Measurements from ENCODE around the gene SRPRA.
"Not testable (repeated sequence)": the region's sequence is repeated elsewhere in the genome, so short reads cannot be mapped to it uniquely, and the experiment has no call there.

Gene SRPRA

DNA sequence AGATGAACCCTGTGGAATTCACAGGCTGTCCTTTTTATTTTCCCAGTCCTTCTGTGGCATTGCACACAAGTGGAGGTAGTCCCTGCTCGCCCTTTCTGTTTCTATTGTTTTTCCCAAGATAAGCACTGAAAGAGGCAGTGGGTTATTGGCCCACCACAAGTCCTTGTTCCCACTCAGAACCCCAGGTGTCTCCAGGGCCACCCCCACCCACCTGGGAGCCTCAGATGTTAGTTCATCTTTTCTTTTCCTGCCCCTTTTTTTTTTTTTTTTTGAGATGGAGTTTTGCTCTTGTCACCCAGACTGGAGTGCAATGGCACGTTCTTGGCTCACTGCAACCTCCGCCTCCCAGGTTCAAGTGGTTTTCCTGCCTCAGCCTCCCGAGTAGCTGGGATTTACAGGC, 40.1 kb upstream of the SRPRA start:
- not testable (repeated sequence) for H3K27me3 ChIP-seq (replicated peaks; ENCODE audit: control insufficient read depth, insufficient read depth, low read length, poor library complexity, severe bottlenecking); H3K4me1 ChIP-seq (ENCODE audit: control insufficient read depth, insufficient read depth, low read length, poor library complexity, severe bottlenecking); H3K27ac ChIP-seq (ENCODE audit: insufficient read depth, low read length, poor library complexity, severe bottlenecking); DNase-seq; H3K9me3 ChIP-seq (ENCODE audit: control insufficient read depth, low read length); H3K4me3 ChIP-seq (ENCODE audit: insufficient read depth, low read depth, low read length, poor library complexity, severe bottlenecking)
- peaks cover 15% of the 10 kb centered on the region for H3K36me3 ChIP-seq (ENCODE audit: control insufficient read depth, insufficient read depth, low read length)

DNA sequence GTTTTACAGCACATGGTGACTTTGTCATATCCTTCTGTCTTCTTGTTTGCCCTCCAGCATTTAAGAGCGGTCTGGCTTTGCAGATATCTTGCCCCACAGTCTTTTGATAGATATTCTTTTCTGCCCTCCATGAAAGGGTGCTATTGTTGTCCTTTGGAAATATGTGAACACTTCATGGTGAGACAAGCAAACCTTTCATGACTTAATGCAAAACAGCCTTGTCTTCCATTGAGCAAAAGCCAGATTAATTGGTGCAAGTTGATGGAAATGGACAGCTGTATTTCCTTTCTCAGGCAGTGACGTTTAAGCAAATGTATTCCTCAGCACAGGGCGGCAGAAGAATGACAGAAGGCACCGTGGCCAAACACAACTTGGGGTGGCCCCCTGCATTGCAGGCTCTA, 39.6 kb upstream of the SRPRA start:
- H3K27me3 ChIP-seq (replicated peaks; ENCODE audit: control insufficient read depth, insufficient read depth, low read length, poor library complexity, severe bottlenecking) = no peaks in the 10 kb centered on the region
- DNase-seq = no peak
- peaks cover 5% of the 10 kb centered on the region for H3K4me1 ChIP-seq (ENCODE audit: control insufficient read depth, insufficient read depth, low read length, poor library complexity, severe bottlenecking)
- no peaks in the 10 kb centered on the region for H3K9me3 ChIP-seq (ENCODE audit: control insufficient read depth, low read length)
- no peak overlapping the region for H3K27ac ChIP-seq (ENCODE audit: insufficient read depth, low read length, poor library complexity, severe bottlenecking)
- no peak overlapping the region for H3K4me3 ChIP-seq (ENCODE audit: insufficient read depth, low read depth, low read length, poor library complexity, severe bottlenecking)
- peaks cover 15% of the 10 kb centered on the region for H3K36me3 ChIP-seq (ENCODE audit: control insufficient read depth, insufficient read depth, low read length)

DNA sequence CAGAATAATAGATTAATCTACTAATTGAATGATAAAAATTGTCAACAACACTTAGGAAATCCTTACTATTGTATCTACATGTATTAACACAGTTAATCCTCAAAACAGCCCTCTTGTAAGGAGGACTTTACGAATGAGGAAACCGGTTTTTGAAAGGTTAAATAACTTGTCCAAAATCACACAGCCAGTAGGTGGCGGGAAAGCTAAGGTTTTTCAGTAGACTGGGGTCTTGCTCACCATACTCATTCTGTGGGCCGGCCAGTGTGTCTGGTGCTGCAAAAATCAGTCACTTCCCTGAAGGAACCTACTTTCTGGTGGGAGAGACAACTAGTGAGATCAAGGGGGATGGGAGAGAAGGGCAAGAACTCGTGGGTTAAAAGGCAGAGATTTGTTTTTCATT, 39.0 kb upstream of the SRPRA start:
- no peaks in the 10 kb centered on the region for H3K27me3 ChIP-seq (replicated peaks; ENCODE audit: control insufficient read depth, insufficient read depth, low read length, poor library complexity, severe bottlenecking)
- no peak overlapping the region for H3K27ac ChIP-seq (ENCODE audit: insufficient read depth, low read length, poor library complexity, severe bottlenecking)
- H3K9me3 ChIP-seq (ENCODE audit: control insufficient read depth, low read length) = no peaks in the 10 kb centered on the region
- DNase-seq = no peak
- no peak overlapping the region for H3K4me3 ChIP-seq (ENCODE audit: insufficient read depth, low read depth, low read length, poor library complexity, severe bottlenecking)
- peaks cover 5% of the 10 kb centered on the region for H3K4me1 ChIP-seq (ENCODE audit: control insufficient read depth, insufficient read depth, low read length, poor library complexity, severe bottlenecking)
- H3K36me3 ChIP-seq (ENCODE audit: control insufficient read depth, insufficient read depth, low read length) = peaks cover 14% of the 10 kb centered on the region

DNA sequence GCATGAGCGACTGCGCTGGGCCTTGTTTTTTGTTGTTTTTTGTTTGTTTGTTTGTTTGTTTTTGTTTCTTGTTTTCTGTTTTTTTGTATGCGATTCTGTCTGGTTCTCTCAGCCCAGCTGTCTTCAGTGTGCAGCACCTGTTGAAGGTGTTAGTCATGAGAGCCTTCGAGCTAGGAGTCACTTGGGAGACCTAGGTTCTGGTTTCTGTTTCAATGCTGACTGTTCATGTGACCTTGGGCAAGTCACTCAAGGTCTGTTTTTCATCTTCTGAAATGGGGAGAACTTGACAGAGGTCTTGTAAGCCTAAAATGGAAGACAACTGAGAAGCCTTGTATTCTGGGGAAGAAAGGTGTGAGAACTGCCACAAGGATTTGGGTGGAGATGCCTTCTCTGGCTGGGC, 37.0 kb upstream of the SRPRA start:
- Histone ChIP-seq H3K4me1 (ENCODE audit: control insufficient read depth, insufficient read depth, low read length, poor library complexity, severe bottlenecking) (peaks cover 5% of the 10 kb centered on the region), H3K27me3 (replicated peaks; ENCODE audit: control insufficient read depth, insufficient read depth, low read length, poor library complexity, severe bottlenecking) (no peaks in the 10 kb centered on the region), H3K4me3 (ENCODE audit: insufficient read depth, low read depth, low read length, poor library complexity, severe bottlenecking) (no peak overlapping the region), H3K27ac (ENCODE audit: insufficient read depth, low read length, poor library complexity, severe bottlenecking) (no peak overlapping the region), H3K9me3 (ENCODE audit: control insufficient read depth, low read length) (no peaks in the 10 kb centered on the region), H3K36me3 (ENCODE audit: control insufficient read depth, insufficient read depth, low read length) (peaks cover 6% of the 10 kb centered on the region)
- no peak for DNase-seq

DNA sequence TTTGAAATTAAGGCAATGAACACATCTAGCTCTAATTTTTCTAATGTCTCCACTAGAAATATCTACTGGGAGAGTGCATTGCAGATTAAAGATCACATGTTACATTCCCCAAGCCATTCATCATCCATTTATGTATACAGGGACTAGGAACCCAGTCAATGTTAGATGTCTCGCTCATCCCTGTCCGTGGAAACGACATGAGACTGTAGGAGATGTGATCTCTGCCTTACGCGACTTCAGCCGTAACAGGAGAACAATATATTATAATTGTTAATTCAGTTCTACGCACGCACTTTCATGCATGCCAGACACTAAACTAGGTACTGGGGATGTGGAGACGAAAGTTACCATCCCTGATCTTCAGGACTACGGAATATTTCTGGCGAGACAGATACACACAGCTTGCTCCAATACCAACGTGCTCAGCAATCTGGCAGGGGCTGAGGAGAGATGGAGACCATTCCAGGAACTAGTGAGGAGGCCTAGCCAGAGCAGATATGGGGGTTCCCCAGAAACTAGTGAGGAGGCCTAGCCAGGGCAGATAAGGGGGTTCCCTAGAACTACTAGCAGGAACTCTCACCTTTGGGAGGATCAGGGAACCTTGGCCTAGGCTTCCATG, 35.9 kb upstream of the SRPRA start:
- no peak for DNase-seq
- H3K27me3 ChIP-seq (replicated peaks; ENCODE audit: control insufficient read depth, insufficient read depth, low read length, poor library complexity, severe bottlenecking) = no peaks in the 10 kb centered on the region

DNA sequence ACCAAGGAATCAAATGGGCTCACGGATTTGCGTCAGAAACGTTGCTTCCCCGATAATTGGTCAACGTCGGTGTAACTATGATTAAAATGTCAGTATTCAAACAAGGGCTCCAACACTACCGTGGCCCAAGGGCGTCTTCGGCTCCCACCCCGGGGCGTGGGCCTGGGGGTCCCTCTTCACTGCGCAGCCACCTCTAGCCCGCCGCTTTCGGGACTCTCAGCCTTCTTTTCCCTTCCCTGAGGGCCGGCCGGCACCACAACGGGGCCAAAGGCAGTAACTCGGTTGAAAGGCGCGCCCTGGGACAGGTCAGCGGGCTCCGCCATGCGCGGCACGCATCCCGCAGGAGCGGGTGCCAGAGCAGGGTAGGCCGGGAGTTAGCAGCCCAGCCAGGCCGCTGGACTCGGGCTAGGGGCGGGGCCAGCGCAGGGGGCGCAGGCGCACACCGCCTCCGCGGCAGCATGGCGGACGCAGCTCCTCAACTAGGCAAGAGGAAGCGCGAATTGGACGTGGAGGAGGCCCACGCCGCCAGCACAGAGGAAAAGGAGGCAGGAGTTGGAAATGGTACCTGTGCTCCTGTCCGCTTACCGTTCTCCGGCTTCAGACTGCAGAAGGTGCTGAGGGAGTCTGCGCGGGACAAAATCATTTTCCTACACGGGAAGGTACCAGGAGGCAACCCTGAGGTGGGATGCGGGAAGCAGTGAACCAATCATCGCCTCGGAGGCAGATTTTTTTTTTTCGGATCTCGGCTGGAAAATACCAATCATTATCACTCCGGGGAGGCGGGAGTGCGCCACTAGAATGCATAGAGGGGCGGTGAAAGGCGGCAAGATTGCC, 35.1 kb upstream of the SRPRA start, which contains the start of gene DCPS:
DCPS (plus strand) TSS at position 438 of the 834 bp plus-strand sequence; CDS start at position 459, 21 bp downstream.
- H3K4me3 ChIP-seq (ENCODE audit: insufficient read depth, low read depth, low read length, poor library complexity, severe bottlenecking) = peak within 1 kb of the TSS; percentile 94
- H3K27ac ChIP-seq (ENCODE audit: insufficient read depth, low read length, poor library complexity, severe bottlenecking) = peak within 1 kb of the TSS; percentile 93
- H3K9me3 ChIP-seq (ENCODE audit: control insufficient read depth, low read length) = no peaks in the 10 kb centered on the region
- H3K27me3 ChIP-seq (replicated peaks; ENCODE audit: control insufficient read depth, insufficient read depth, low read length, poor library complexity, severe bottlenecking) = no peaks in the 10 kb centered on the region
- H3K4me1 ChIP-seq (ENCODE audit: control insufficient read depth, insufficient read depth, low read length, poor library complexity, severe bottlenecking) = peaks cover 5% of the 10 kb centered on the region
- DNase-seq = peak; percentile 75 to 79 (median 79)
- no peaks in the 10 kb centered on the region for H3K36me3 ChIP-seq (ENCODE audit: control insufficient read depth, insufficient read depth, low read length)

More for the DNA sequence above, 35.9 kb upstream of the SRPRA start:
- Histone ChIP-seq H3K4me1 (ENCODE audit: control insufficient read depth, insufficient read depth, low read length, poor library complexity, severe bottlenecking) (peaks cover 5% of the 10 kb centered on the region), H3K27ac (ENCODE audit: insufficient read depth, low read length, poor library complexity, severe bottlenecking) (peak overlapping the region; percentile 93), H3K36me3 (ENCODE audit: control insufficient read depth, insufficient read depth, low read length) (peaks cover 1% of the 10 kb centered on the region), H3K4me3 (ENCODE audit: insufficient read depth, low read depth, low read length, poor library complexity, severe bottlenecking) (peak overlapping the region; percentile 94), H3K9me3 (ENCODE audit: control insufficient read depth, low read length) (no peaks in the 10 kb centered on the region)

DNA sequence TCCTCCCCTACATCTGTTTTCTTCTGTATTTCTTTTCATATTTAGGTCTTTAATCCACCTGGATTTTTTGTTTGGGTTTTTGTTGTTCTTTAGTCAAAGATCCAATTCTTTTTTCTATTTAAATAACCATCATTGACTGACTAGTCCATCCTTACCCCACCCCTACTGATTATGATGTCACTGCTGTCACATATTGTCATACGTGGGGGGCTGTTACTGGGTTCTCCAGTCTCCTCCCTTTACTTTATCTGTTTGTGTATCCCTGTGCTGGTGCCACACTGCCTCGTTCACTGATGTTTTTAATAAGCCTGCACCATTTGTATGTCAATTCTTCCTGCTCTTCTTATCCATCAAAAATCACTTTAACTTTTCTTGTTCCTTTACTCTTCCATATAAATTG, 28.3 kb upstream of the SRPRA start:
- H3K9me3 ChIP-seq (ENCODE audit: control insufficient read depth, low read length) = no peaks in the 10 kb centered on the region
- peaks cover 22% of the 10 kb centered on the region for H3K36me3 ChIP-seq (ENCODE audit: control insufficient read depth, insufficient read depth, low read length)
- H3K4me1 ChIP-seq (ENCODE audit: control insufficient read depth, insufficient read depth, low read length, poor library complexity, severe bottlenecking) = no peaks in the 10 kb centered on the region
- H3K27me3 ChIP-seq (replicated peaks; ENCODE audit: control insufficient read depth, insufficient read depth, low read length, poor library complexity, severe bottlenecking) = no peaks in the 10 kb centered on the region
- no peak overlapping the region for H3K4me3 ChIP-seq (ENCODE audit: insufficient read depth, low read depth, low read length, poor library complexity, severe bottlenecking)
- no peak overlapping the region for H3K27ac ChIP-seq (ENCODE audit: insufficient read depth, low read length, poor library complexity, severe bottlenecking)
- no peak for DNase-seq

DNA sequence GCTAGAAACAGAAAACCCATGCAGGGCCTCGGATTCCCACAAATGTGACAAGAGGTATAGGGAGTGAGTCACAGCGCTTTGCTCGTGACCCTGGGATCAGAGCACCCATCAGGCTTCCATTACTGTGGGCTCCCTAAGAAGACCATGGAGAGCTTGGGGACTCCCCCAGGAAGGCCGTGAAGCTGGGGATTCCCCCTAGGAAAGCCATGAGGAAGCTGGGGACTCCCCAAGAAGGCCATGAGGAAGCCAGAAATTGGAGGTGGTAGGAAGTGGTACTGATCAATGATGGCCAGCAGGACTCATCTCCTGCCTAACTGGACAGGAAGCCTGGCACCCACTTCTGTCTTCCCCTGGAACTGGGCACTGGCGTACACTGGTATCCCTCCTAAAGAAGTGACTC, 25.0 kb upstream of the SRPRA start:
- Histone ChIP-seq H3K36me3 (ENCODE audit: control insufficient read depth, insufficient read depth, low read length) (peaks cover 40% of the 10 kb centered on the region), H3K9me3 (ENCODE audit: control insufficient read depth, low read length) (no peaks in the 10 kb centered on the region), H3K4me3 (ENCODE audit: insufficient read depth, low read depth, low read length, poor library complexity, severe bottlenecking) (no peak overlapping the region), H3K4me1 (ENCODE audit: control insufficient read depth, insufficient read depth, low read length, poor library complexity, severe bottlenecking) (no peaks in the 10 kb centered on the region), H3K27me3 (replicated peaks; ENCODE audit: control insufficient read depth, insufficient read depth, low read length, poor library complexity, severe bottlenecking) (no peaks in the 10 kb centered on the region), H3K27ac (ENCODE audit: insufficient read depth, low read length, poor library complexity, severe bottlenecking) (no peak overlapping the region)
- no peak for DNase-seq

DNA sequence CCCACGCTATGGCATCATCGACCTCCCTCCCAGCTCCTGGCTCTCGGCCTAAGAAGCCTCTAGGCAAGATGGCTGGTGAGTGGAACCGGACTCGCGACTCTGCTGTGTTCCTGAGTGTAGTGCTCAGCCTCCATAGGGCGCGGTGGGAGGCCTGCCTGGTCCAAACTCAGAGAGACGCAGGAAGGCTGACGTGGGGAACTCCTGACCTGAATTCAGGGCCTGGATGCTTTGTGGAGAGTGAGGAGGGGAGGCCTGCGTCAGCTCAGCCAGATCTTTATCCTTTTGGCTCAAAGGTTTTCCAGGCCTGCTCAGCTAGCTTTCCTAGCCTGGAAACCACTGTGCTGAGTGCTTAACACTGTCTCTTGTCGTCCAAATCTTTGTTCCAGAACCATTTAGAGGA, 22.2 kb upstream of the SRPRA start:
- Histone ChIP-seq H3K27ac (ENCODE audit: insufficient read depth, low read length, poor library complexity, severe bottlenecking) (no peak overlapping the region), H3K4me1 (ENCODE audit: control insufficient read depth, insufficient read depth, low read length, poor library complexity, severe bottlenecking) (no peaks in the 10 kb centered on the region), H3K4me3 (ENCODE audit: insufficient read depth, low read depth, low read length, poor library complexity, severe bottlenecking) (no peak overlapping the region), H3K36me3 (ENCODE audit: control insufficient read depth, insufficient read depth, low read length) (peaks cover 40% of the 10 kb centered on the region), H3K9me3 (ENCODE audit: control insufficient read depth, low read length) (no peaks in the 10 kb centered on the region), H3K27me3 (replicated peaks; ENCODE audit: control insufficient read depth, insufficient read depth, low read length, poor library complexity, severe bottlenecking) (no peaks in the 10 kb centered on the region)
- DNase-seq = no peak

DNA sequence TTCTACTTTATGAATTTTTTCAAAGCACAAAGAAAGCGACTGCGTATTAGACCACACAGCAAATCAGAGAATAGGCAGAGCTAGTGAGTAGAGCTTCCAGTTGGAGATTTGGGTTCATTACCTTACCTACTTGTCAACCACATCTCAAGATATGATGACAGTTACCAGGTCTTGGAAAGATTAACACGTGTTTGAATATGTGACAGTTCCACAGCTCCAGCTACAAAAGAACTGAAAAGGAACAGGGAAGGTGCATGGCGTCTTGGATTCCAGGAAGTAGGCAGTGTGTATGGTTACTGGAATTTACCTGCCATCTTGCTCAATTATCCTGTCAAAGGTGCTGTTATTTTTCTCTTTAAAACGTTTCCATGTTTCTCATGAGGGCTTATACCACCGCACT, 19.5 kb upstream of the SRPRA start:
- Histone ChIP-seq H3K27ac (ENCODE audit: insufficient read depth, low read length, poor library complexity, severe bottlenecking) (no peak overlapping the region), H3K9me3 (ENCODE audit: control insufficient read depth, low read length) (no peaks in the 10 kb centered on the region), H3K36me3 (ENCODE audit: control insufficient read depth, insufficient read depth, low read length) (peaks cover 27% of the 10 kb centered on the region), H3K4me1 (ENCODE audit: control insufficient read depth, insufficient read depth, low read length, poor library complexity, severe bottlenecking) (peaks cover 12% of the 10 kb centered on the region), H3K4me3 (ENCODE audit: insufficient read depth, low read depth, low read length, poor library complexity, severe bottlenecking) (no peak overlapping the region), H3K27me3 (replicated peaks; ENCODE audit: control insufficient read depth, insufficient read depth, low read length, poor library complexity, severe bottlenecking) (no peaks in the 10 kb centered on the region)
- DNase-seq = no peak
